Measurements from ENCODE around the gene HOOK1.
"Not testable (repeated sequence)": the region's sequence is repeated elsewhere in the genome, so short reads cannot be mapped to it uniquely, and the experiment has no call there.

The HOOK1 gene

GRCh38 chr1:59919746-59920145 lies 105.0 kb downstream of the HOOK1 start:
- DNase-seq (ENCODE audit: low read depth): no peak
- H3K4me3 ChIP-seq (ENCODE audit: low read length): no peak overlapping the region
- TF ChIP-seq CTCF (conservative IDR thresholded peaks at IDR 0.05; ENCODE audit: low read length): no peak

GRCh38 chr1:59921258-59921899 lies 106.6 kb downstream of the HOOK1 start:
- H3K4me3 ChIP-seq (ENCODE audit: low read length); DNase-seq (ENCODE audit: low read depth): not testable (repeated sequence)

DNA sequence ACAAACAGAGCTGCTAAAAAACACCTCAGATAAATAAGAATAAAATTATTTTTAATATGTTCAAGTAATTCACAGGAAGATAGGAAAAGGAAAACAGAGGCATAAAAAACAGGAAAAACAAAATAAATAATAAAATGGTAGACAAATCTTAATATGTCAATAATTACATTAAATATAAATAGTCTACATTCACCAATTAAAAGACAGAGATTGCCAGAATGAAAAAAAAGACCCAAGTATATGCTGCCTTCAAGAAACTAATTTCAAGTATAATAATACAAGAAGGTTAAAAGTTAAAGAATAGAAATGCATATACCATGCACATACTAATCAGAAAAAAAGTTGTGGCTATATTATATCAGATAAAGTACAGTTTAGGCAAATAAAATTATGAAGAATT lies 109.9 kb downstream of the HOOK1 start:
- H3K4me3 ChIP-seq (ENCODE audit: low read length): no peak overlapping the region
- DNase-seq (ENCODE audit: low read depth): no peak
- TF ChIP-seq CTCF (conservative IDR thresholded peaks at IDR 0.05; ENCODE audit: low read length): no peak

Measured in AG10803 (cell line).